GM12873 (cell line): Measurements from ENCODE around the gene XKR7.

Experiments used
- TF ChIP-seq, protein P1 (sequence below): IDR thresholded peaks from 2 replicates; pipeline ENCODE4 v1.5.1; 2012; ENCODE audit warnings: low read depth, mild to moderate bottlenecking, moderate library complexity, low read length, control low read depth; ENCODE audit not compliant: insufficient read depth; ENCODE audit errors: missing control alignments

The XKR7 gene

DNA sequence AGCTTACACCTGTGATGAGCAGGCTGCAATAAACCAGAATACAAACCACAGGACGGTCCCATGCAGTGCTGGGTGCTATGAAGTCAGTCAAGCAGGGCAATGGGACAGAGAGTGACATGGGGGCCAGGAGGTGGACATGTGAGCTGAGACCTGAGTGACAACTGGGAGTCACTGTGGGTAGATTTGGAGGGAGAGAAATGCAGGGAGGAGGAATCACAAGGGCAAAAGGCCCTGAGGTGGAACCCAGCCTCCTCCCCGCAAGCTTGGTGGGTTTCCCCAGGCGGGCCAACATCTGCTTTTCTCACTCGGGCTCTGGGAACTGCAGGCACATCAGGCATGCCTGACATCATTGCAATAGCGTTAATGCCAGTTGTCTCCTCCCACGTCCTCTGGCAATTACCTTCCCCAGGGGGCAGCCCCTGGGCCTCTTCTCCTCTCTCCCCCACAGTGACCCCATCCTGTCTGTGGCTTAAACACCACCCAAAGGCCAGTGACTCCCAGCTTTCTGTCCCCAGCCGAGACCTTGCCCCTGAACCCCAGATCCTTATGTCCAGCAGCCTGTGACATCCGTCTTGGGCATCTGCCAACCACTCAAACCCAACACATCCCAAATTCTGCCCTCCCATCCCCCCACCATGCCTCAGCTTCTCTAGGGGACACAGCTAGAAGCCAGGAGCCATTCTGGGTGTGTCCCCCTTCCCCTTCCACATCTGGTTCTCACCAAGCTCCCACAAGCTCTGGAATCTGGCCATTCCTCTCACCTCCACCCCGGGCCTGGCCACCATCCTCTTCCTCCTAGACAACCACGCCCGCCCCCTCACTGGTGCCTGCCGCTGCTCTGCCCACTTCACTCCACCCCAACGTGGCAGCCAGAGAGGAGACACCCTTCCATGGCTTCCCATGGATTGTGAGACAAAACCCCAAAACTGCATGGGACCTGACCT lies 44.3 kb upstream of the XKR7 start:
- TF ChIP-seq, protein P1, sequence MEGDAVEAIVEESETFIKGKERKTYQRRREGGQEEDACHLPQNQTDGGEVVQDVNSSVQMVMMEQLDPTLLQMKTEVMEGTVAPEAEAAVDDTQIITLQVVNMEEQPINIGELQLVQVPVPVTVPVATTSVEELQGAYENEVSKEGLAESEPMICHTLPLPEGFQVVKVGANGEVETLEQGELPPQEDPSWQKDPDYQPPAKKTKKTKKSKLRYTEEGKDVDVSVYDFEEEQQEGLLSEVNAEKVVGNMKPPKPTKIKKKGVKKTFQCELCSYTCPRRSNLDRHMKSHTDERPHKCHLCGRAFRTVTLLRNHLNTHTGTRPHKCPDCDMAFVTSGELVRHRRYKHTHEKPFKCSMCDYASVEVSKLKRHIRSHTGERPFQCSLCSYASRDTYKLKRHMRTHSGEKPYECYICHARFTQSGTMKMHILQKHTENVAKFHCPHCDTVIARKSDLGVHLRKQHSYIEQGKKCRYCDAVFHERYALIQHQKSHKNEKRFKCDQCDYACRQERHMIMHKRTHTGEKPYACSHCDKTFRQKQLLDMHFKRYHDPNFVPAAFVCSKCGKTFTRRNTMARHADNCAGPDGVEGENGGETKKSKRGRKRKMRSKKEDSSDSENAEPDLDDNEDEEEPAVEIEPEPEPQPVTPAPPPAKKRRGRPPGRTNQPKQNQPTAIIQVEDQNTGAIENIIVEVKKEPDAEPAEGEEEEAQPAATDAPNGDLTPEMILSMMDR, result no peak

DNA sequence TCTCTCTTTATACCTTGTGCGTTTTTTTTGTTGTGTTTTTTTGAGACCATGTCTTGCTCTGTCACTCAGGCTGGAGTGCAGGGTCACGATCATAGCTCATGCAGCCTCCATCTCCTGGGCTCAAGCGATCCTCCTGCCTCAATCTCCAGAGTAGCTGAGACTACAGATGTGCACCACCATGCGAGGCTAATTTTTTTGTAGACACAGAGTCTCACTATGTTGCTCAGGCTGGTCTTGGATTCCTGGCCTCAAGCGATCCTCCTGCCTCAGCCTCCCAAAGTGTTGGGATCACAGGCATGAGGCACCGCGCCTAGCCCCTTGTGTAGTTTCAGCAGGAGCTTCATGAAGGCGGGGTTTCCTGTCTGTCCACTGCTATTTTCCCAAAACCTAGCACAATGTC lies 43.4 kb upstream of the XKR7 start:
- TF ChIP-seq, protein P1, result no peak

DNA sequence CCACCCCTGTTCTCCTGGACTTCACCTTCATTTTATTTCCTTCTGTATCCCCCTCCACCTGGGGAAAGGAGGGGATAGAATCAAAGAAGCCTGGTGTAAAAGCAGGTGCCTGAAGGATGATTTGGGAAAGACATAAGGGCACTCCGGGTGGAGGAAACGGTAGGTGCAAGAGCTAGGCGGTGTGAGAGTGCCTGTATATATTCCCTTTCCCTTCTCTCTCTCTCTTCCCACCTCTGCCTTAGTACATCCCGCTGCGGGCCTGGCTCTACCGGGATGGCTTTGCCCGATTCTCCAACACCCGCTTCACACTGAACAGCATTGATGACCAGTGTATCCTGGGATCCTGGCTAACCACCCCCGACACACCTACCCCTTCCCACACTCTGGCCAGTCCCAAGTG lies 42.3 kb upstream of the XKR7 start:
- TF ChIP-seq, protein P1, result no peak

DNA sequence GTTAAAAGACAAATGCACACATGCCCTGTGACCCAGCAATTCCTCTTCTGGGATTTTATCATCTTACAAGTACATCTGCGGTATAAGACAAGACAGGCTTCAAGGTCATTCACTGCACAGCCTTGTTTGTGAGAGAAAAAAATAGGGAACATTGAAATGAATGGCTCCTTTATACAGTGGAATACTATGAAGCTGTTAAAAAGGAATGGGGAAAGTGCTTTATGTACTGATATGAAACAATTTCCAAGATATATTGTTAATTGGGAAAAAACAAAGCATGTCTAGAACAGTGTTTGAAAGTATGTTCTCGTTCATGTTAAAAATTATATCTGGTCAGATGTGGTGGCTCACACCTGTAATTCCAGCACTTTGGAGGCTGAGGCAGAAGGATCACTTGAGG lies 41.5 kb upstream of the XKR7 start:
- TF ChIP-seq, protein P1, result no peak

DNA sequence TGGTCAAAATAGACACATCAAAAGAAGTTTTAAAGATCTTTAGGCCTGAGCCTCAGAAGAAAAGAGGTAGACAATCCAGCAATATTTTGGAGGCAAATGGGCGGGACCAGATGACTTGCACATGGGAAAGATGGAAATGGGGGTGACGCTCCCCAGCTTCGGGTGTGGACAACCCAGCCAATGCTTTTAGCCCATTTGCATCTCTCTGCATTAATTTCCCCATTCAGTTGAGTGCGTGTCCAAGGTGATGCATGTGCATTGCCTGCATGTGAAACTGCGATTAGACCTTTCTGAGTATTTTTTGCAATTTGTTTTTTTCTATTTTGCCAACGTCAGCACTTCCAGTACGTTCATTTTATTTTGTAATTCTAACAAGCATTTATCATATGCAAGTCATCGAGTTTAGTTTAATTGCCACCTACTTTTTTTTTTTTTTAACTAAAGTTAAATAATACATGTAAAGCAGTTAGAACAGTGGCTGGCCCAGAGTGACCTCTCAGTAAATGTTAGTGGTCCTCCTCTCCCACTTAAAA lies 40.3 kb upstream of the XKR7 start:
- TF ChIP-seq, protein P1, result no peak

DNA sequence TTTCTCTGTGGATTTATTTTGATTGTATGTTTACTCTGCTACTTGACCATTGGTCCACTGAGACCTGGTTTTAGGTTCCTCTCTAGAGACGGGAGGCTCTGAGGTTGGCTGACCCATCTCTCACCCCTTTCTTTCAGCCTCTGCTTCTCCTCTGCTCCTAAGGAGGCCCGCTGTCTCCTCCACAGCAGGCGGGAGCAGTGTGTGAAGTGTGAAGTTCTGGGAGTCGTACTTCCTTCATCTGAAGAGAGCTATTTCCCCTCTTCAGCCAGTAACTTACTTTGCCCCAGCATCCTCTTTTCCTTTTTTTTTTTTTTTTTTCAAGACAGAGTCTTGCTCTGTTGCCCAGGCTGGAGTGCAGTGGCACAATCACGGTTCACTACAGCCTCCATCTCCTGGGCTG lies 37.2 kb upstream of the XKR7 start:
- TF ChIP-seq, protein P1, result no peak

DNA sequence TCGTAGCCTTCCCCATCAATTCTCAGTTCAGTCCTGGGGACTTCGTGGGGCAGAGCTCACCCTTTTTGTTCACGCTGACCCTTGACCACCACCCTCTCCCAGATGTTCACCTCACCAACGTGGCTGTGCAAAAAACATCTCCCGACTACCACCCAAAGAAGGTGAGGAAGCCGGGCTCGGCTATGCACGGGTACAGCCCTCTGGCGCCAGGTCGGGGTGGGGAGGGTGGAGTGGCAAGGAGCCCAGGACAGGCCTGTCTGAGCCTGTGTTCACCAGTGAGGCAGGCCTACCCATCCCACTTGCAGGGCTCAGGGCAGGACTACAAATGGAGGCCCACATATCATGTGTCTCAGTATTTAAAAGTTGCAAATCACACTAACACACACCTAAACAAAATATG lies 34.3 kb upstream of the XKR7 start:
- TF ChIP-seq, protein P1, result no peak
